NOMO-1 treated with DMSO at 0.1 percent for 48 hours (cell line): ENCODE results near the gene GFRA4.

Experiments used
- DNase-seq: peaks from one replicate; lab custom pipeline; 2025; ENCODE audit not compliant: unreplicated experiment; lab: John Stamatoyannopoulos, UW

The GFRA4 gene

GRCh38 chr20:3696200-3696599 is 33.0 kb upstream of the GFRA4 start:
- DNase-seq = no peak

GRCh38 chr20:3694864-3695263 is 31.7 kb upstream of the GFRA4 start:
- no peak for DNase-seq

- no peak for DNase-seq
Observed at GRCh38 chr20:3693376-3693775, 30.2 kb upstream of the GFRA4 start.

- DNase-seq = no peak
Observed at GRCh38 chr20:3692706-3693294, 29.6 kb upstream of the GFRA4 start.

- no peak for DNase-seq
Observed at GRCh38 chr20:3691897-3692296, 28.7 kb upstream of the GFRA4 start.

- no peak for DNase-seq
Observed at GRCh38 chr20:3691306-3691705, 28.1 kb upstream of the GFRA4 start.

- no peak for DNase-seq
Observed at GRCh38 chr20:3690413-3690812, 27.2 kb upstream of the GFRA4 start.

- DNase-seq = no peak
Observed at GRCh38 chr20:3689978-3690377, 26.8 kb upstream of the GFRA4 start.

- DNase-seq = no peak
Observed at GRCh38 chr20:3687655-3688054, 24.5 kb upstream of the GFRA4 start.

GRCh38 chr20:3686867-3687321 is 23.7 kb upstream of the GFRA4 start:
- DNase-seq = no peak

- DNase-seq = no peak
Observed at GRCh38 chr20:3686421-3686820, 23.2 kb upstream of the GFRA4 start.

GRCh38 chr20:3685341-3685740 is 22.1 kb upstream of the GFRA4 start:
- DNase-seq = no peak

- DNase-seq = no peak
Observed at GRCh38 chr20:3681931-3682781, 19.0 kb upstream of the GFRA4 start, which contains the start of gene ADAM33. ADAM33 (minus strand) TSS chr20:3682010; CDS start chr20:3682004, 6 bp downstream.

GRCh38 chr20:3681352-3681930 is 18.2 kb upstream of the GFRA4 start:
- no peak for DNase-seq

- no peak for DNase-seq
Observed at GRCh38 chr20:3680701-3681351, 17.6 kb upstream of the GFRA4 start.

- no peak for DNase-seq
Observed at GRCh38 chr20:3679749-3680700, 16.8 kb upstream of the GFRA4 start.

GRCh38 chr20:3678856-3679720 is 15.9 kb upstream of the GFRA4 start:
- DNase-seq = no peak

GRCh38 chr20:3678198-3678597 is 15.0 kb upstream of the GFRA4 start:
- no peak for DNase-seq

GRCh38 chr20:3677733-3678132 is 14.5 kb upstream of the GFRA4 start:
- DNase-seq = no peak
